ENCODE results near the gene YTHDF1. TPM values are rescaled to one million over a fixed set of nuclear protein-coding genes. Genes with fewer than 3 reads are reported as not detected.
A peak's percentile ranks its signal among the peaks of the same experiment; 100 is the strongest.

Gene YTHDF1
- total RNA-seq, 6 donors from 2014 or later = 29.3 to 42.1 (median 31.6) TPM

DNA sequence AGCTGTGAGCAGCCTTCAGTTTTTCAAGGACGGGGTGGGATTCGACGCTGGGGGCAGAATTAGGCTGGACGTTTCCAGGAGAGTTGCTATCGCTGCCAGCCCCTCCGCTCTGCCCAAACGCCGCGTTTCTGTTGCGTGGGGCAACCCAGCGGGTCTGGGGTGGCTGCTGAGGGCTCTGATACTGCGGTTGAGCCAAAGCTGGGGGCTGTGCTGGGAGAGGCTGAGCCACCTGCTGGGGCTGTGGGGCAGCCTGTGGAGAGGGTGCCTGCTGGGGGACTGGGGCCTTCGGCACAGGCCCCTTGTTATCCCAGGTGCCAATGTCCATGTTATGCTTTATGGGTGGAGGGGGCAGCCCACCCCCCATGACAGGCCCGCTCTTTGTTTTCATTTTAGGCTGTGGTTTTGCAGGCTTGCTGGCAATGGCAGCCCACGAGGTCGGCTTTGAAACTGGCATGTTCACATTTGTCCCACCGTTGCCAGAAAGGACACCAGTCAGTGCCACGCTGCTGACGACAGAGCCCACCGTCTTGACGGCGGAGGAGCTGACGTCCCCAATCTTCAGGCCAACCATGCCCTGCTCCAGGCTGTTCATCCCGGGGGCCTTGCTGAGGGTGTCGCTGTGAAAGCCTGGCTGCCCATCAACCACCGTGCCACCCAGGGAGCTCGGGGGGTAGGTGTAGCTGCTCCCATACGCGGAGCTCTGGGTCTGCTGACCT is 13.0 kb downstream of the YTHDF1 start:
- no peak overlapping the region for H3K27ac ChIP-seq
- H3K4me1 ChIP-seq = peaks cover 2 to 17% (median 11%) of the 10 kb centered on the region in 4 donors
- no peaks in the 10 kb centered on the region for H3K9me3 ChIP-seq

DNA sequence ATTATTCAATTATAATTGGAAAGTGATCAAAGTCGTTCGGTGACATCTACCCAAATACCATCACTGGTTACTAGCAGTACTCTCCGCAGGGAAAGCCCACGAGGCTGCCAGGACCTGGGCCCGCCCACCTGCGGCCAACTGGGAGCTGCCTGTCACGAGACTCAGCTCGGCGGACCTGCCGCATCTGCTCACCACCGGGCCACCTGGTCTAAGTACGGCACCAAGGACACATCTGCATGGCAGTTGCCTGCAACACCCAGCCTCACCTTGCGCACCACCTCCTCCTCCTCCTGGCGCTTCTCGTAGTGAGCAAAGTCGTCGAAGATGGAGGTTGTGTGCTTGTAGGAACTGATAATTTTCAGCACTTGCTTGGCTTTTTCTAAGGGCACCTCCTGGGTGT is 13.9 kb downstream of the YTHDF1 start:
- Histone ChIP-seq H3K4me3 (no peak overlapping the region), H3K27me3 (no peaks in the 10 kb centered on the region), H3K4me1 (peaks cover 7 to 25% (median 12%) of the 10 kb centered on the region in 4 donors), H3K27ac (no peak overlapping the region), H3K36me3 (peaks cover 22 to 72% (median 60%) of the 10 kb centered on the region in 4 donors), H3K9me3 (no peaks in the 10 kb centered on the region)
- 90 to 95% methylated on average over 17 of the region's 17 CpGs for WGBS, 2 donors
- no peak for DNase-seq
- ATAC-seq (ENCODE audit: low FRiP score in 2 of 2) = no peak
- TF ChIP-seq EP300 (IDR thresholded peaks at IDR 0.05) = no peak
- TF ChIP-seq POLR2A (IDR thresholded peaks at IDR 0.05) = no peak
- no peak for TF ChIP-seq POLR2AphosphoS5 (IDR thresholded peaks at IDR 0.05)
- TF ChIP-seq, protein P1, sequence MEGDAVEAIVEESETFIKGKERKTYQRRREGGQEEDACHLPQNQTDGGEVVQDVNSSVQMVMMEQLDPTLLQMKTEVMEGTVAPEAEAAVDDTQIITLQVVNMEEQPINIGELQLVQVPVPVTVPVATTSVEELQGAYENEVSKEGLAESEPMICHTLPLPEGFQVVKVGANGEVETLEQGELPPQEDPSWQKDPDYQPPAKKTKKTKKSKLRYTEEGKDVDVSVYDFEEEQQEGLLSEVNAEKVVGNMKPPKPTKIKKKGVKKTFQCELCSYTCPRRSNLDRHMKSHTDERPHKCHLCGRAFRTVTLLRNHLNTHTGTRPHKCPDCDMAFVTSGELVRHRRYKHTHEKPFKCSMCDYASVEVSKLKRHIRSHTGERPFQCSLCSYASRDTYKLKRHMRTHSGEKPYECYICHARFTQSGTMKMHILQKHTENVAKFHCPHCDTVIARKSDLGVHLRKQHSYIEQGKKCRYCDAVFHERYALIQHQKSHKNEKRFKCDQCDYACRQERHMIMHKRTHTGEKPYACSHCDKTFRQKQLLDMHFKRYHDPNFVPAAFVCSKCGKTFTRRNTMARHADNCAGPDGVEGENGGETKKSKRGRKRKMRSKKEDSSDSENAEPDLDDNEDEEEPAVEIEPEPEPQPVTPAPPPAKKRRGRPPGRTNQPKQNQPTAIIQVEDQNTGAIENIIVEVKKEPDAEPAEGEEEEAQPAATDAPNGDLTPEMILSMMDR (IDR thresholded peaks at IDR 0.05) = no peak

More for the DNA sequence above, 13.0 kb downstream of the YTHDF1 start:
- TF ChIP-seq POLR2A (IDR thresholded peaks at IDR 0.05) = no peak
- no peak for TF ChIP-seq EP300 (IDR thresholded peaks at IDR 0.05)
- TF ChIP-seq, protein P1 (IDR thresholded peaks at IDR 0.05) = no peak
- TF ChIP-seq POLR2AphosphoS5 (IDR thresholded peaks at IDR 0.05) = no peak
- DNase-seq = no peak
- H3K4me3 ChIP-seq = no peak overlapping the region
- ATAC-seq (ENCODE audit: low FRiP score in 2 of 2) = no peak
- no peaks in the 10 kb centered on the region for H3K27me3 ChIP-seq
- H3K36me3 ChIP-seq = peaks cover 22 to 73% (median 64%) of the 10 kb centered on the region in 4 donors
- 93 to 94% methylated on average over 14 to 29 of the region's 29 CpGs for WGBS, 2 donors

DNA sequence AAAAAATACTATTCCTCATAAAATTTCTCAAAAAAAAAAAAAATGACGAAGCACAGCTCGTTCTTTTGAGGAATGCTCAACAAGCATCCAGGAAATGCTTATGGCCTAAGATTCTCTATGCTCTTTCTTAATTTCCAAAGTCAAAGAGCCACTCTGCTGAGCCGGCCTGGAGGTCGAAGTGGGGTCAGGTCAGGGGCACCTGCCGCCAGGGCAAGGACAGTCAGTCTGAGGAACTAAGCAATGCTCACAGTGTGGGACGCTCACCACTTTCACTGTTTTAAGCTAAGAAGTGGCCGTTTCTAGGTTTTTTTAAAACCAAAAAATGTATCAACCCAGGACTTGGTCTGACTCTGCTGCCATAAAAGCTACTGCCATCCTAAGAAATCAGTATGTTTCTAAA is 17.3 kb downstream of the YTHDF1 start:
- H3K9me3 ChIP-seq = no peaks in the 10 kb centered on the region
- no peak overlapping the region for H3K4me3 ChIP-seq
- ATAC-seq (ENCODE audit: low FRiP score in 2 of 2) = no peak
- H3K27me3 ChIP-seq = no peaks in the 10 kb centered on the region
- H3K27ac ChIP-seq = no peak overlapping the region
- WGBS, 2 donors = 59 to 61% methylated on average over 7 of the region's 7 CpGs
- TF ChIP-seq POLR2A (IDR thresholded peaks at IDR 0.05) (no peak), EP300 (IDR thresholded peaks at IDR 0.05) (no peak), POLR2AphosphoS5 (IDR thresholded peaks at IDR 0.05) (no peak)
- TF ChIP-seq, protein P1 (IDR thresholded peaks at IDR 0.05) = no peak
- no peak for DNase-seq
- H3K4me1 ChIP-seq = peaks cover 7 to 29% (median 12%) of the 10 kb centered on the region in 4 donors
- H3K36me3 ChIP-seq = peaks cover 22 to 65% (median 47%) of the 10 kb centered on the region in 4 donors

DNA sequence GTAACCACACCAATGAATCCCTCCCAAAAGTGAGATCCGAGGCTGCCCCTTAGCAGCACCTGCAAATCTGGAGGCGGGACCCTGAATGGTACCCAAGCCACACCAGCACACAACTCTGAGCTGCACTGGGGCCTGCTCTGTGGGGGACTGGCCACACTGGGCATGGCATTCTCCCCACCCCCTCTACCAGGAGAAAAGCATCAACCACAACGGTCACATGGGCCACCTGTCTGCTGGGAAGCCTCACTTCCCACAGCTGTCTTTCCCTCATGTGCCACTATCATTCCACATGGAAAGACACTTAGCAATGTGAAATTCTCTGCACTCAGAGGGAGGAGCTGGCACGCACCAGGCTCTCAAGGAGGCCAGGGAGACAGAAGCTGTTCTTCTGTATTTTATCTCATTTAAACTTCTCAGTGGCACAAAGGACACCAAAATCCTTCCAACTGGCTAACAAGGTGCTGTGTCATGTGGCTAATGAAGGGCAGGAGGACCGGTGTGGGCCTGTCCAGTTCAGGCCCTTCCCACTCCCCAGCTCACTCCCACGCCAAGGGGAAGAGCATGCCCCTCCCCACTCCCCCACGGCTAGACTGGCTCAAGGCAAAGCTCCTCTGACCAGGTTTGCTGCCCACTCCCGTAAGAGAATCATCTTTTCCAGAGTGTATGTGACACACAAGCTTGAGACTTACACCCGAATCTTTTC is 19.0 kb downstream of the YTHDF1 start:
- H3K4me1 ChIP-seq = peaks cover 7 to 29% (median 12%) of the 10 kb centered on the region in 4 donors
- no peak overlapping the region for H3K4me3 ChIP-seq
- peak in 1 of 2 donors; percentile 61 for ATAC-seq (ENCODE audit: low FRiP score in 2 of 2)
- no peak for DNase-seq
- peaks cover 6 to 48% (median 30%) of the 10 kb centered on the region in 4 donors for H3K36me3 ChIP-seq
- no peak overlapping the region for H3K27ac ChIP-seq
- TF ChIP-seq EP300 (IDR thresholded peaks at IDR 0.05) = no peak
- no peak for TF ChIP-seq POLR2A (IDR thresholded peaks at IDR 0.05)
- TF ChIP-seq POLR2AphosphoS5 (IDR thresholded peaks at IDR 0.05) = no peak
- TF ChIP-seq, protein P1 (IDR thresholded peaks at IDR 0.05) = no peak
- WGBS, 2 donors = 82 to 94% methylated on average over 5 to 9 of the region's 9 CpGs
- H3K9me3 ChIP-seq = no peaks in the 10 kb centered on the region
- H3K27me3 ChIP-seq = no peaks in the 10 kb centered on the region

All from upper lobe of left lung (tissue), 6 donors.